ENCODE measurements around the gene SNX24.
"Not testable (repeated sequence)": the region's sequence is repeated elsewhere in the genome, so short reads cannot be mapped to it uniquely, and the experiment has no call there.

SNX24 gene

DNA sequence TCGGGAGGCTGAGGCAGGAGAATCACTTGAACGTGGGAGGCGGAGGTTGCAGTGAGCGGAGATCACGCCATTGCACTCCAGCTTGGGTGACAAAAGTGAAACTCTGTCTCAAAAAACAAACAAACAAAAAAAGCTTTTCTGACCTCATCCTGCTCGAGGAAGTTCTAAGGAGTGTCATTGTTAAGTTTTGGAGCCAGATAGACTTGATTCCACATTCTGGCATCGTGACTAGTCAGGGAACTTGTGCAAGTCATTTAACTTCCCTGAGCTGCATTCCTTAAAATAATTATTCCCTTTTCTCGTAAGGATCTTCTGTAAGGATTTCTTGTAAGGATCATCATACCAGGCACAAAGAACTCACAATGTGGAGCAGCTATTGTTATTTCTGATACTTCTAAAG is 26.2 kb downstream of the SNX24 start:
- no peak for DNase-seq (ENCODE audit: low spot score)

DNA sequence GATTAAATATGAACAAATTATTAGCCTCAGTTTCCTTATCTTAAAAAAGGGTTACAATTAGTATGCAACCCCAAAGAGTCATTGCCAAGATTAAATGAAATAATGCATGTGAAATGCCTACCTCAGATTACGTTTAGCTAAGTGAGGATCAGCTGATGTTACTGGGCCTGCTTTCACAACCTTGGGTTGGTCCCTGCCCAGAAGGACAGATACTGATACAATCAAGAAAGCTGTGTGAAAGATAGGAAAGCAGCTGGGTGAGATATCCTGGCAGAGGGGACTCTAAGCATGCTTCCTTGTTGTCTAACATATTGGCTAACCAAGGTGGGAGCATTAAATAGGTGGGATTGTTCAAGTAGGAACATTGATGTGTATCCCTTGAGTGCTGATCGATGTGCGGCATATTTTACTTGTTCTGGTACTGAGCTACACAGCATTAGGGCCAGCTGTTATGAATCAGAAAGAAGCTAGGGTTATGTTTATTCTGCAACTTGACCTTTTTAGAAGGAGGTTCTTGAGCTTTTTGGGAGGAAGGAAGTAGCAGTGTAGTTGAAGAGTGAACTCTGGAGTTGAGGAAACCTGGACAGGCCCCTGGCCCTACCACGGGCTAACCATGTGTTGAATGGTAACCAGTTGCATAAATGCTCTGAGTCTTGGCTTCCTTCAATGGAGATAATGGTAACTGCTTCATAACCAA is 28.9 kb downstream of the SNX24 start:
- no peak for DNase-seq (ENCODE audit: low spot score)

DNA sequence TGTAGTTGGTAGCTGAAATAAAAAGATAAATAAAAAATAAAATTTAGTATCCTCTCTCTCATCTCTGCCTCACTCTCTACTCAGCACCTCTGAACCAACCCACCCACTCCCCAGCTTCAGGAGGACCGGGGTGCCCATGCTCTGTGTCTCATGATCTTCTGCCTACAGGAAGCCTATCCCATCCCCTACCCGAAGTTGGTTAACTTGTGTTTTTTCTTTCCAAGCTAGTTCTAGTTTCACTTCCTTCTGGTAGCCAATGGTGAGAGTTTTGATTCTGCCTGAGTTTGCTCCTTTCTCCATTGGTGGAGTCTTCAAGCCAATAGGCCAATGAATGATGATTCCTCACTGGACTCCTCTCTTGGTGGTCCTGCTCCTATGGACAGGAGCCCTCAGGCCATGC is 32.1 kb downstream of the SNX24 start:
- no peak for DNase-seq (ENCODE audit: low spot score)

DNA sequence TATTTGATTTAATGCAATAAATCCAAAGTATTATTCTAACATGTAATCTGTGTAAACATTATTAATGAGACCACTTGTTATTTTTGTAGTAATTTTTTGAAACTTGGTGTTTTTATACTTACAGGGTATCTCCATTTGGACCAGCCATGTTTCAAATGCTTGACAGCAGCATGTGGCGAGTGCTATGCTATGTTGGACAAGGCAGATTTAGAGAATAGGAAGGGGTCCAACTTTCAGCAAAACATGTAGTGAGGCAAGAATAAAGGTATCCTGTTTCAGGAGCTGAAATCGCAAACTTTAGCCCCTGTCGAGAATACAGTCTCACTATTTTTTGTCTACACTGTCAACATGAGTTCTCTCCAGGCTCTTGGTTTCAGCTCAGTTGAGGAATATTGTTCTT is 33.7 kb downstream of the SNX24 start:
- no peak for DNase-seq (ENCODE audit: low spot score)

DNA sequence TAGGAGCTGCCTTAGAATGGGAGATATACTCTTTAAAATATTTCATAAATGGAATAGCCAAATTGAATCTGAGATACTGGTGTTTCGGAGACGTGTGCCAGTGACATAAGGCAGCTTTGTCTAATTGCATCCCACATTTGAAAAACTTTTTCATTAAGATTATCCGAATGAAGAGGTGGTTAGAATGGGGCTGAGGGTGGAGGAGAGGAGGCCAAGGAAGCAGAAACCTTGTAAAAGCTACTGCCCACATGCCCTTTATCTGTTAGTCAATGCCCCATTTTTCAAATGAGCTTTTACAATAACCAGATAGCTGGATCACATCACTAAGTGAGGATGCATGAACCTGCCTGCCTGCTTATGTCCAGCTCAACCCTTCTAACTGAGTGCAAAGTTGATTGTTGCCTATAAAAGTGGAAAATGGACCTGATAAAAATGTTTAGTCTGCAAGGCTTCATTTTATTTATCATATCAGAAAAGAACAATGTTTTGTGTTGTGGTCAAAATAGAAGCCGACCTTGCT is 34.8 kb downstream of the SNX24 start:
- no peak for DNase-seq (ENCODE audit: low spot score)

DNA sequence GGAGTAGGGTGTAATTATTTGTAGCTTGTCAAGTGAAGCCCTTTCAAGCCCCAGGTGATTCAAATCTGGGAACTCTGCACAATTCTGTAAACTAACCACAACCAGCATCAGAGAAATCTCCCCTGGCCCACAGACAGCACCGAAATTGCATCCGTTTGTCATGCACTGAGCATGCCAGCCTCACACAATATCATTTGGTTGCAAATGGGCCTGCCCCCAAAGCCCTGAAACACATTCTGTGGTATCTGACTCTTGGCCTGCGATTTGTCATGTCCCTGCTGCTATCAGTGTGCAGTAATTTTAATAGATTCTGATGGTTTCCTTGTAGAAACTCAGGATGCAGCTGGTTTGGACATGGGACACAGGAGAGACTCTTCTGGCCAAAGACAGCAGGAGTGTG is 35.3 kb downstream of the SNX24 start:
- DNase-seq (ENCODE audit: low spot score) = no peak

DNA sequence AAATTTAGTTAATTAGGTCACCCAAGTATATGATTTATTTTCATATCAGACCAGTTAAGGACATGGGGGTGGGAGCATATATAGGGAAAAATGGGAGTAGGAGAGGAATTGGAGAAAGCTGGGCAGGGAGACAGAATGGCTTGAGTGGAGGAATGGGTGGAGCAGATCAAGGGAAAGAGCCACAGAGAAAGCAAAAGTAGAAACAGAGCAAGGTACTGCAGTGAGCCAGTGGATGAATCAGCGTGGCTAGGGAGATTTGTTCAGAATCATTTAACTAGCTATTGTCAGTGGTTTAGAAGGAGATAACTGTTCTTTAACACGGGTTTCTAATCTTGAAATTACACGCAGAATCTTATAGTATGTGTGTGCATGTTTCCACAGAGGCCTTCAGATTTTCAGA is 37.4 kb downstream of the SNX24 start:
- no peak for DNase-seq (ENCODE audit: low spot score)

DNA sequence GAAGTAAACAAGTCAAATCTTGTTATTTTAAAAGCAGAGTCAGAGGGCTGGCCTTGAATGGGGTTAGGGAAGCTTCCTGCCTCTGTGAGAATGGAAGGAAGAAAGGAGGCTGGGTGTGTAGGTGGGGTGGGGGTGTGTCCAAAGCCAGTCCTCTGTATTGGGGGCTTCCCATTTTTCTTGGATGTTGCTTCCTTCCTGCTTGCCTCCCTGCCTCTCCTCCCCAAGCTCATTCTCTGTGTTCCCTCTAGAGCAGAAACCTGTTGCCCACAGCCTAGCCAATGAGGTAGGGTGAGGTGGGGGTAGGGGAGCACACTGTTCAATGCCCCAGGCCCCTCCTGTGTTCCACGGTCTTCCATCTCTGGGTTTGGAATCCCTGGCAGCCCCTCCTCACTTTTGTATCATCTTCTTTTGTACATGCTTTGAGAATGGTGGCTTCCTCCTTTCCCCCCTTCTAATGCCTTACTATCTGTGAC is 39.7 kb downstream of the SNX24 start:
- DNase-seq (ENCODE audit: low spot score) = no peak

DNA sequence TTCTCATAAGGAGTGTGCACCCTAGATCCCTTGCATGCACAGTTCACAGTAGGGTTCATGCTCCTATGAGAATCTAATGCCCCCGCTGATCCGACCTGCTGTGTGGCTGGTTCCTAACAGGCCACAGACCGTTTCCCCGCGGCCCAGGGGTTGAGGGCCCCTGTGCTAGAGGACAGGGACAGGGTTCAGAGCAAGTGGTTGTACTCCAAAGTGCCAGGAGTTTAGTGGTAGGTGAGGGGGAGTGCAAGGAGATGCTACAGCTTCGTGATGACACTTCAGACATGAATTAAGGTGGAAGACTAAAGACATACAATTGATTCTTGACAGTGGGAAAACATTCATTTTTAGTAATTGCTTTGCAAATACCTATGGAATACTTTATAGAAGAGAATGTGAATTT is 40.5 kb downstream of the SNX24 start:
- DNase-seq (ENCODE audit: low spot score) = no peak

DNA sequence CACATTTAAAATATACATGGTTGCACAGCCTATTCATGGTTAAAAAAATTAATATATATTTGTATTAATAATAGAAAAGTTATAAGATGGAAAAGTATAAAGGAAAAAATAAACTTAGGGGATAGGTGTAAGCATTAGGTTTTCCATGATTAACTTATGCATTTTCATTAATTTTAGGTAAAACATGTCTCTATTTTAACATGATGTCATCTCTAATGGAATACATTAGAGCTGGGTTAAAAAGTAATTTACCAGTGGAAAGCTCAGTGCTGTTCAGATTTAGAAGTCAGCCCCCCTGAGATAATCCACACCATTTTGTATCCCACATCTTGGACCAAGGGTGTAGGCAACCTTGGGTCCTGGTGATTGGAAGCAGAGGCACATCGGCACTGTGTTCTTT is 49.7 kb downstream of the SNX24 start:
- DNase-seq (ENCODE audit: low spot score) = no peak

DNA sequence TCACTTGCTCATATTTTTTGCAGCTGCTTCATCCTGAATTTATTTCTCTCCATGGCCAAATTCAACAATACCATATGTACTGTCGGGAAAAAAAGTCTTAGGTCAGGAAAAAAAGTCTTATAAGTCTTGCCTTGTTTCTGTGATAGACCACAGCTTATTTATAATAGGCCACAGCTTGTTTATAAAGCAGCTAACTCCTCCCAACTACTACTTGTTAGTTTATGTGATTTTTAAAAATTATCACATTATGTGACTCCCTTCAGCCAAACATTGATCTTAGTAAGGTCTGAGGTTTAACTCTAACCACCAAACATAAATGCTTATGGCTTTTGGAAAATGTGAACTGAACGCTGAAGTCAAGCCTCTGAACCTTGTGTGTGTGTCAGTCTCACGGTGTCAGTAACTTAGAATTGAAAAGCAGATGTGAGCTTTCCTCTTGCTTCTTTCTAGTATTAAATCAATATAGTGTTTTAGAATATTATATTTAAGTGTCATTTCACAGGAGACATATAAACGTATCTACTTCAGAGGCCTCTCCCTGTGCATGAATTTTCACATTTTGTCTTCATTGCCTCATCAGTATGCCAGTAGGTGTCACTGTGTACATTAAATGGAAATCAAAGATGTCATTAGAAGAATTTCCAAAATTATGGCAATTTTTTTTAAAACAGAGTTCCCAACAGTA is 51.3 kb downstream of the SNX24 start:
- DNase-seq (ENCODE audit: low spot score) = no peak

DNA sequence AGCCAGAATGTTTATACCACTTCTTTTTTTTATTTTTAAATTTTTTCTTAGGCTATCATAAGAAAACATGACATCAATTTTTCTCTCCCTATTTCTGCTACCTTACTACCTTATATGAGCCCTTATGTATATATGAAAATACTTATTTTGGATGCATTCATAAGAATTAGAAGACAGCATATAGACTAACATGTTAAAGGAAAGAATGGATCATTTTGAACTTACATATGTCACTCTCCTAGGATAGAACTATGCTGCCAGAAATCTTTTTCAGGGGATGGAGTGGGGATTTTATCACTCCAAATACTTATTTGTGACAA is 51.8 kb downstream of the SNX24 start:
- no peak for DNase-seq (ENCODE audit: low spot score)

DNA sequence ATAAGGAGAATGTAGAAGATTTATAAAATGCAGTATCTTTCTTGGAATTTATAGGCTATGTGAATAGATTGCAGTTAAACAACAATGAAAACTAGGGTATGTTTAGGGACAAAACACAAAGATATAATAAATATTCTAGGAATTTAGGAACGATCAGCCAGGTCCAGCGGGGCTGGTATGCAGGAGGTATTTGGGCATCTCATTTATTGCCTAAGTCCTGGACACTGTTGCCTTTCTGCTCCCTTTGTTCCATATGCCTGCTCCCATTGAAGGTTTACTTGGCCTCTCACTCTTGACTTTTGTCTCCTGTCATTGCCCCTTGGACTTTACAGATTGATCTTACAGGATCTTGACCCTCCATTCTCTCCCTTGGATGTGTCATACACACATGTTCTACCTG is 55.9 kb downstream of the SNX24 start:
- DNase-seq (ENCODE audit: low spot score) = no peak

DNA sequence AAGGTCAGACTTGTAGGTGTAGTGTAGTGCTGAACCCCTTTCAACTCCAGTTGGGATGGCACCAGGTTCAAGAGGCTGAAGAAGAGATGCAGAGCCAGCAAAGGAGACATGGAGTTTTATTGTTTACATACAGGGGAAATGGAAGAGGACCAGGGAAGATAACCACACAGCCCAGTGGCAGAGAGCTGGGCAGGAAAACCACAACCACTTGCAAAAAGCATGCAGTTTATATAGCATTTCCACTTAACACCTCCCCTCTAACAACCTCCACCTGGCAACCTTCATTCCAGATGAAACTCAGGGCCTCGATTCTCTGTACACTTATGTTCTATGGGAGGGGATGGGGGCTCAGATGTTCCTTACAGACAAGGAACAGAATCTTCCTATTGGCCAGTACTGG is 56.9 kb downstream of the SNX24 start:
- no peak for DNase-seq (ENCODE audit: low spot score)

DNA sequence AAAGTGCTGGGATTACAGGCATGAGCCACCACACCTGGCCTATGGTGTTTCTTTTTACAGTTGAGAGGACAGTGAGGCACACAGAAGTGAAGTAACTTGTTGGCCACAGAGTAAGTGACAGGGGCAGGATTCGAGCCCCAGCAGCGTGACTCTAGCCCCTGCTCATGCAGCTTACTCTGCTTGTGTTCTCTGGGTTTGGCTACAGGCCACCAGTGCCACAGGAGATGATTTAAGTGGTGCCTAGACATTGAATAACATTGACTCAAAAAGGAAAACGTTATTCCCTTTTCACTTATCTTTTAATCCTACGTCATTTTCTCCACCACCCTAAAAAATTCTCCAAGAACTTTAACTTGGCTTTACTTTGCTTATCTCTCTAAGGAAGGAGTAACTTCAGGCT is 61.4 kb downstream of the SNX24 start:
- DNase-seq (ENCODE audit: low spot score) = no peak

DNA sequence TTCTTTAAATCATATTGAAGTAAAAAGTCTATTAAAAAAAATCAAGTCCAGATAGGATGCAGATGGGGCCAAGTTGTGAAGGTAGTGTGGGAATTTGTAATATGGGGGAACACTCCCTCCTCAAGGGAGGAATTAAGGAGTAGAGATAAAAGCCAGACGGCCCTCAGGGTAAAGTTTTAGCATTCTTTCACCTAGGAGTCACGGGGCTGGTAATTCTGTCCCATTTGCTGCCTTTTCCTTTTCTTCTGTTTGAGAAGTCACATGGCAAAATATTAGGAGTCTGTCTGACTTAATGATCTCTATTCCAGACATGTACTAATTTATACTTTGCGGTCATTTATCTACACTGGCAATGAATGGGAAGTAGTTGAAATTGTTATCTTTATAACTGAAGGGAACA is 61.9 kb downstream of the SNX24 start:
- DNase-seq (ENCODE audit: low spot score) = no peak

DNA sequence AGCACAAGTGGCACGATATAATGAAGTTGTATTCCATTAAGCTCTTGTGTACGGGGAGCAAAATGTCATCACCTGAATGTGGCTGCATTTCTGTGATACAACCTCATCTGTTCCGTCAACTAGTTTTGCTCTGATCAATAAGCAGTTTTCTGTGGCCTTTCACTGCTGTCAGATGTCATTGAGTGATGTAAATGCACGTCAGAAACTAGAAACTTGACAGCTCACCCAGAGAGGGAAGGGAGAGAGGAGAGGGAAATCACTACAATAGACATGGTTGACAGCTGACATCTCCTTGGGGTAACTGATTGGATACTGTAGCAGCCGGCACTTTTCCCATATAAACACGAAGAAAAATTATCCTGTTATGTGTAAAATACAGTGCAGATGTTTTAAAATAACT is 62.7 kb downstream of the SNX24 start:
- DNase-seq (ENCODE audit: low spot score) = no peak

DNA sequence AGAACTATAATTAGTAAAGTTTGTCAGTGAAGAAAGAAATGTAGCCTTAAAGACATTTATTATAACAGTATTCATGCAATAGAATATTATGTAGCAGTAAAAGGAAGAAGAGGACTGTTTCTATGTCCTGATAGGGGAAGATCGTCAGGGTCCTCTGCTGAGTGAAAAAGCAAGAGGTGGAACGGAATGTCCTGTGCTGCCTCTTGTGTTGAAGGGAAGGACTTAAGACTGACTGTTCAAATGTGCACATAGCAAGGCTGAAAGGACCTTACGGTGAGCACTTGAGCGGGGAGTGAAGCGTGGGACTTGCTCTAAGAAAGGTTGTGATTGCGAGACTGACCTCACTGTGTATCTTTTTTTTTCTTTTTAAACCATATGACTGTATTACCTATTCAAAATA is 63.2 kb downstream of the SNX24 start:
- no peak for DNase-seq (ENCODE audit: low spot score)

DNA sequence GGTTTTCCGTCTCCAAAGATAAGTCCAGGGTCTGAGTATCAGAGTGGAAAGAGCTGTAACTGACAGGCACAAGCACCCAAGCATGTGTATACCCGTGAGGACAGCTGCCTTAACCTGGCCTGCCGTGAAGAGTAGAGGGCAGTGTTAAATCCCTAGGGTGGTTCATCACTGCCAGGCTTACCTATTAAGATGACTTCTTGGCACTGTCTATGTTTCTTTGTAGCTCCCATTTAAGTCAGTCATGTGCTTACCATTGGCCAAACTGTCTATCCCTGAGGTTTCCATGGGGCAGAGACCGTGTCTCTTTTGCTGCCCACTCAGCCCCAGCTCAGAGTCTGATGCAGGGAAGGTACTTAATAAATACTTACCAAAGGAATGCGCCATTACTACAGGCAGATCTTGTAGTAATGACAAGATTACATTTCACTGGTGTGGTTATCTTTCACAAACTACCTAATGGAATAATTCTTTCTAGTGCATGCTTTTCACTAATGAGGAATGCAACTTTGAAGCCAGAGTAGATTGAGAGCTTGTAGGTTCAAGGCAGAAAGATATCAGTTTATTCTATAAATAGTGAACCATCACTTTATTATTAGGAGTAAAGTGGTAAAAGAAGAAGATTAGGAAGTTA is 64.2 kb downstream of the SNX24 start:
- DNase-seq (ENCODE audit: low spot score) = no peak

DNA sequence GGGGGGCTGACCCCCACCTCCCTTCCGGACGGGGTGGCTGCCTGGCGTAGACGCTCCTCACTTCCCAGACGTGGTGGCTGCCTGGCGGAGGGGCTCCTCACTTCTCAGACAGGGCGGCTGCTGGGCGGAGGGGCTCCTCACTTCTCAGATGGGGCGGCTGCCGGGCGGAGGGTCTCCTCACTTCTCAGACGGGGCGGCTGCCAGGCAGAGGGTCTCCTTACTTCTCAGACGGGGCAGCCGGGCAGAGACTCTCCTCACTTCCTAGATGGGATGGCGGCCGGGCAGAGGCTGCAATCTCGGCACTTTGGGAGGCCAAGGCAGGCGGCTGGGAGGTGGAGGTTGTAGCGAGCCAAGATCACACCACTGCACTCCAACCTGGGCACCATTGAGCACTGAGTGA is 68.0 kb downstream of the SNX24 start:
- not testable (repeated sequence) for DNase-seq (ENCODE audit: low spot score)

DNA sequence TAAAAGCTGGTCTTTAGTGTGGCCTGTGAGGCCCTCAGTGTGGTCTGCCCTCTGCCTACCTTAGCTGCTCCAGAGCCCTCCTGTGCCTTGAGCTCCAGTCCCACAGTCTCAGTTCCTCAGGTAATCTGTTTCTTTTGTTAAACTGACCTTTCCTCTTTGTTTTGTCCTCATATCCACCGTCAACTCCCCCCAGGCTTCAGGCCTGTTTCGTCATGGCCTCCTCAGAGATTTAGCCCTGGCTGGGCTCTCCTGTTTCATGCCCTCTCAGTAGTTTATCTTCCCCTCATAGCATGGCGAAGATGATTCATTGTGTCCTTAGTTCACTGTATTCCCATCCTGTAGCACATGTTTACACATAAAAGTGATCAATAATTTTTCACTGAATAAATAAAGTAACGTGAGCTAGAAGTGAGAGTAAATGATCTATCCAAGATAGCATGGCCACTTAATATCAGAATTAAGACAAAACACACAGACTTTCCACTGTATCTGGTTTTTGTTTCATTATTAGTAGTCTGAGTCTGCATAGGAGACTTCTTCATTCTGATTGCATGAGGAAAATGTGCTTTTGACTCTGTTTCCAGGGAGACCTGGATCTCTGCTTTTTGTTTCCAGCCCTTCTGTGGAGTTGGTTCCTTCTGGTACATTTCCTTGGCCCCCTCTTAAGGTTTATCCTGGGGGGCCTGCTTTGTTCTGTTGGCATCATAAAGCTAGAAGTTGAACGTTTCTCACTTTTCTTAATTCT is 70.5 kb downstream of the SNX24 start:
- DNase-seq (ENCODE audit: low spot score) = no peak

DNA sequence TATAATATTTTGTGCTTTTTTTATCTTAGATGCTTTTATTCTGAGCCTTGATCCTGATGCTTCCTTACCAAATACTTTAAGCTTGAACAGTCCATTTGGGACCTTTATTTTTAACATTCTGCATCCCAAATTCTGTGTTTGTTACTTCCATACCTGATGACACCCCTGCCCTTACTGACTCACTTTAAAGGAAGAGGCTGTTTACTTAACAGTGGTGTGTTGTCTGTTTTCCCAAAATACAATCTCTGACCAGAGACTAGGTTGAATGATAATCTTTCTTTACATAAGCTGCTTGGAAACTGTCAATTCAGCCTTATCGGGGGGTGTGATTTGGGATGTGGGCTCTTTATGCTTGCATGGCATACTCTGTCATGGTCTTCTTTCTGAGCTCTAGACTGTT is 71.1 kb downstream of the SNX24 start:
- DNase-seq (ENCODE audit: low spot score) = no peak

DNA sequence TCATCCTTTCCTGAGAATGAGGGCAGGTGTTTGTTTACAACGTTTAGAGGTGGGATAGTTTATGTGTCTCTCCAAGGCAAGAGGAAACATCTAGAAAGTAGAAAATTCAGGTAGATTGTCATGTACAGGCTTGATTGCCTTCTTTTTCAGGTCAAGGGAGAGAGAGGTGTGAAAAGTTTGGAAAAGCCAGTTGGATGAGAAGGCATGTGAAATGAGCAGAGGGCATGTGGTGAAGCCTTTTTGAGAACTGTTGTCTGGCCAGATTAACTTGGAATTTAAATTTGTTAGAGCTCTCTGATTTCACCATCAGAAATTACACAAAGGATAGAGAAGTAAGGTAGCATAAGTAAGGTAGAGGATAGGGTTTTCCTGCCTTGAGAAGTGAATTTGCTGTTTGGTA is 74.6 kb downstream of the SNX24 start:
- DNase-seq (ENCODE audit: low spot score) = no peak

Data from D341Med (cell line).